Hematopoietic multipotent progenitor cell treated with erythropoietin and hydrocortisone succinate and interleukin-3 and kit ligand, for 17 days (in vitro differentiated cells): ENCODE measurements around the gene KIRREL3.
"Not testable (repeated sequence)": the region's sequence is repeated elsewhere in the genome, so short reads cannot be mapped to it uniquely, and the experiment has no call there.

Experiments
- DNase-seq: peaks from one replicate; pipeline ENCODE4 v3.0.0-alpha.2; 2015; ENCODE audit warnings: low spot score

KIRREL3 gene

DNA sequence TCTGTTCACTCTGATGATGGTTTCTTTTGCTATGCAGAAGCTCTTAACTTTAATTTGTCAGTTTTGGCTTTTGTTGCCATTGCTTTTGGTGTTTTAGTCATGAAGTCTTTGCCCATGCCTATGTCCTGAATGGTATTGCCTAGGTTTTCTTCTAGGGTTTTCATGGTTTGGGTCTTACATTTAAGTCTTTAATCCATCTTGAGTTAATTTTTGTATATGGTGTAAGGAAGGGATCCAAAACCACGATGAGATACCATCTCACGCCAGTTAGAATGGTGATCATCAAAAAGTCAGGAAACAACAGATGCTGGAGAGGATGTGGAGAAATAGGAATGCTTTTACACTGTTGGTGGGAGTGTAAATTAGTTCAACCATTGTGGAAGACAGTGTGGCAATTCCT lies 48.0 kb downstream of the KIRREL3 start:
- not testable (repeated sequence) for DNase-seq

- DNase-seq = no peak
These were observed 49.1 kb downstream of the KIRREL3 start for GRCh38 chr11:126951465-126951864.

GRCh38 chr11:126949066-126949891 lies 51.3 kb downstream of the KIRREL3 start:
- no peak for DNase-seq

GRCh38 chr11:126948563-126948962 lies 52.0 kb downstream of the KIRREL3 start:
- DNase-seq = no peak

DNA sequence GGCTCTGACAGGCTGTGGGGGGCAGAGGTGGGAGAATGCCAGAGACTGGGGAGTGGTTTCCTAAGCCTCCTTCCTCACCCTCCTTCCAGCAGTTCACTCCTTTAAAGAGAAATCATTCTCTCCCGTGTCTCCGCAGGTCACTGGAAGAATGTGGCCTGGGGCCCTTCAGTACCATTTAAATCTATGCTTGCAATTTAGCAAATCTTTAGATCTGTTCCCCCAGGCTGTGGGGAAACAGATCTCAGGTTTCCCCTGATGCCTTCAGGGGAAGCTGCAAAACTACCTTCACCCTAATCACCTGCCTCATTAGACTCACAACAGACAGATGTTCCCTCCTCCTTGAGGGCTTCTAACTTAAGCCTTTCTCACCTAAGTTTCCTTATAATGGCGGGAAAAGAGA lies 55.3 kb downstream of the KIRREL3 start:
- DNase-seq = no peak

- DNase-seq = no peak
These were observed 57.3 kb downstream of the KIRREL3 start for GRCh38 chr11:126943316-126943715.

DNA sequence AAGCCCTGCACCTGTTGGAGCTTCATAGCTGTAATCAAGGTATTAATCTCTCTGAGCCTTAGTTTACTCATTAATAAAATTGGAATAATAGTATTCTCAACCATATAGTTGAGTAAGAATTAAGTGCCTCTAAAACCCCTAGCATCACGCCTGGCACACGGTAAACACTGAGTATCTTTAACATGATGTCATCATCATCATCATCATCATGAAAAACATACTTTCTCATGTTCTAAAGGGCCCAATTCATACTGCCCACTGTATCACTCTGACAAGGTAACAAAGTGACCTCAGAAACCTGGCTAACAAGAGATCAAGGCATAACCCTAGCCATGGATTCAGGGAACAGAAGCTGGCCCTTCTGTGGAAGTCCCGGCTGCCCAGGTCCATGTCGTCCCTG lies 58.4 kb downstream of the KIRREL3 start:
- no peak for DNase-seq

GRCh38 chr11:126939552-126939951 lies 61.0 kb downstream of the KIRREL3 start:
- no peak for DNase-seq

- no peak for DNase-seq
These were observed 61.9 kb downstream of the KIRREL3 start for GRCh38 chr11:126938718-126939117.

DNA sequence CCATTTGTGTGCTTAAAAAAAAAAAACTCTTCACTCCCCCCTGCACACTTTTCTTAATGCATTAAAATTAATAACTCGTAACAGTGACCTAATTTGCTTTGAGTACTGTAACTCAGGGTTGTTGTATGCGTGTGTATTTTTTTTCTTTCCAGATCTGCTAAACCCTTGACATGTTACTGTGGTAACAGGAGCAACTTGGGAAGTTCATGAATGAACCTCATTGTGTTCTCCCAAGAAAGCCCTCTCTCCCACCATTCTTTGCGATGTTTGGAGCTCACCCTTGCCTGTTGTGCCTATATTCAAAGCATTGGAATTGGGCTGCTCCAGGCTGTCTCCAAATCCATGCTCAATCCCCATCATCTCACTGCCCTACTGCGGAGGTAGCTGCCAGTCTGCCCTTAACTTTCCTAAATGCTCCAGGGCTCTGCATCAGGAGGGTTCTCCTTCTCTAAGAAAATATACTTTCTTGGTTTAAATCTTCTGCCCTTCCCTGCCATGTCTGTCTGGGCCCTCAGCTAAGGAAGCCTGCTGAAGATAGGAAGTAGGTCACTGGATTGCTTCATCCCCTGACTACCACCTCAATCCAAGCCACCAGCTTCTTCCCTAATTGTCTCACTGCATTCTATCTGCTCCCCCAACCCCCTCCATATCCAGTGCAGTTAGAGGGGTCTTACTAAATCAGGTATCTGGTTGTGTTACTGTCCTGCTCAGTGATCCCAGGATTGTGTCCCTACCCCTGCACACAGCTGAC lies 70.3 kb downstream of the KIRREL3 start:
- no peak for DNase-seq

- no peak for DNase-seq
These were observed 71.2 kb downstream of the KIRREL3 start for GRCh38 chr11:126929179-126930061.

- DNase-seq = no peak
These were observed 72.9 kb downstream of the KIRREL3 start for GRCh38 chr11:126927623-126928022.

DNA sequence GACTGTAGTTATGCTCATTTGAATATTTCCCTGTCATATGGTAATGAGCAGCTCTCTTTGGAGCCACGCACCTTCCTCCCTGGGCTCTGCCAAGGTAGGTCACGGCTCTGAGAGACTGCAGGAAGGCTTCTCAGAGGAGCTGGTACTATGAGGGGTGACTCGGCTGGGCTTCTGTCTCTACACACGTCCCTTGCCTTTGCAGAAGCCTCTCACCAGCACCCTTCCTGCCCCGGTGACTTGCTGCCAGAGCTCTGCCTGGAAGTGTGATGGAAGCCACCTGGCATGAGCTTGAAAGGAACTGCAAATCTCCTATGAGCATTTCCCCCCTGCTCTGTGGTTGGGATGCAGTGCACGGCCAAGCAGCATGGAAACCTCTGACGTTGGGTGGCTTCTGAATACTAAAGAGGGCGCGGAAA lies 74.2 kb downstream of the KIRREL3 start:
- no peak for DNase-seq

DNA sequence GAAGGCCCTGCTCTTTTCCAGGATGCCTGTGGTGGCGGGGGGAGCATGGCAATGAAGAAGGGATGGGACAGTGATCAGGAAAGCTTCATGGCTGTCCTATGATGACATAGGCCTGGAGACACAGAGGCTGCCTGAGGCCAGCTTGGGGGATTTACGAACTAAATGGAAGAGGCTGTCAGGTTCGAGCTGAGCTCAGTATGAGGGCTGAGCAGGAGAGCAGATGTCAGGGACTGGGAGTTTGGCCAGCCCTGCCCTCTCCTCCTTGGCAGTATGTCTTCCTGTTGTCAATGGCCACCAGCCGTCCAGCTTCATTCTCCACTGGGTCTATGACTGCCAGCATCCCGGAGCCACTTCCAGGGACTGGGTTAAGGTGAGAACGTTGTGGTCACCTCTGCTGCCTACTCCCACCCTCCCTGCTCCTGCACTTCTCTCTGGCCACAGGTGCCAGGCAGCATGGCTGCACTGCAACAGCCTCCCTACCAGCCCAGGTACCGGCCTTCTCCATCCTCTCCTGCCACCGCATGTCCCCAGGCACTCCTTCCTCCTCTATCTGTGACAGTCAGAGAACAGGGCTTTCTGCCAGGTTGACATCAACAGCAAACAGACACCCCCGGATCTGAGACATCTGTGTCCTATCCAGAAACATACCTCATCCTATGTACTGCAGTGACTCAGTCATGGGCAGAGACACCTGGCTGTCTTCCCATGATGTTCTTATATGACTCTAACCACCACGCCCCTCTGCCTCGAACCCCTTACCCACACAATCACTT lies 75.1 kb downstream of the KIRREL3 start:
- DNase-seq = no peak

DNA sequence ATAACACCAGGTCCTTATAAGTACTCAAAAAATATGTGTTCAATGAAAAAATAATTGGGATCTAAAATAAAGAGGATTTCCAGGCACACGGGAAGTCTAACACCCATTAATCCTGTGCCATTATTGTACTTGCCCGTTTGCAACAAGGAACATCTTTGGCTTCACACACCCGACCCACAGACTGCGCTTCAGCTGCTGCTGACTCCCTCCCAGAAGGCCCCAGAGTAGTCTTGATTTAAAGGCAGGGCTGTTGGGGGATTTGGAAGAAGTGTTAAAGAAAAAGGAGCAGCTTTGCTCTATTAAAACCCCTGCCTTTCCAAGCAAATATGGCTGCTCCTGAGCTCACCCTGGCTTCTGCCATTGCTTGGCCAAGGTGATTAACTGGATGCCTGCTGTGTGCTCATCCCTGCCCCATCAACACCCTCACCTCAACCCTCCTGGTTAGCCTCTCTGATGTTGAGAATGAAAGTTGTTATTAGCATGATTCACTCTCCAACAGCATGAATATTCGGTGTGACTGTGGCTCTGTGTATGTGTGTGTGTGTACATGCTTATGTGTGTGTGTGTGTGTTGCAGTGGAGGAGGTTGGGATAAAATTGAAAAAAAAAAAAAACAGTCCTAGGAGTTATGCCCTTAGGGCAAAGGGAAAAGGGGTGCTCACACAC lies 76.1 kb downstream of the KIRREL3 start:
- no peak for DNase-seq

GRCh38 chr11:126920833-126921232 lies 79.7 kb downstream of the KIRREL3 start:
- no peak for DNase-seq

DNA sequence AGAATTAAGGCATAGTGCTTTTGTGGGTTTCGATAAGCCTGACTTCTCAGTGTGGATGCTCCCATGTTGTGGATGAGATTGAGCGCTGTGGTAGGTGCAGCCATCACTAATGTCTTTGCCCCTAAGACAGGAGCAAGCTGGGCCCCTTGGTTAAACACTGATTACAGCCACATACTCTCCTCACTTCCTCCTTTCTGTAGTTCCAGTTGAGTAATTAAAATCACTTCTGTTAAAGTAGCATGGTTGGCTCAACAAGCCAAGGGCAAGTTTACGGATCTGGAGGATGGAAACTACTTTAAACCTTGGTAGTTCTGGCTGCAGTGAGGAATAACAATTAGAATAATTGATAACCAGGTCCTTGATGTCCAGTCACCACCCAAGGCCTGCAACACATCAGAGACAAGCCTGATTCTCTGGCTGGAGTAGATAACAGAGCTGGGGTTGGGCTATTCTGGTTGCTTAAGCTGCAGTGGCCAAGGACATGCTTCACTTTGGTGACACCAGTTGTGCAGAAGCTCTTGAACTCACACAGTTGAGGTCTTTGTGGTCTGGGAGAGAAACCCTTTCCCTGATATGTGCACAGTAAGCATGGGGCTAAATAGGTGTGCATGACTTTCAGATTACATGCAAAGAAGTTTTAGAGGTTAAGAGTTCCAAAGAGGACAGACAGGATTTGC lies 81.3 kb downstream of the KIRREL3 start:
- no peak for DNase-seq

GRCh38 chr11:126918556-126918955 lies 82.0 kb downstream of the KIRREL3 start:
- no peak for DNase-seq

DNA sequence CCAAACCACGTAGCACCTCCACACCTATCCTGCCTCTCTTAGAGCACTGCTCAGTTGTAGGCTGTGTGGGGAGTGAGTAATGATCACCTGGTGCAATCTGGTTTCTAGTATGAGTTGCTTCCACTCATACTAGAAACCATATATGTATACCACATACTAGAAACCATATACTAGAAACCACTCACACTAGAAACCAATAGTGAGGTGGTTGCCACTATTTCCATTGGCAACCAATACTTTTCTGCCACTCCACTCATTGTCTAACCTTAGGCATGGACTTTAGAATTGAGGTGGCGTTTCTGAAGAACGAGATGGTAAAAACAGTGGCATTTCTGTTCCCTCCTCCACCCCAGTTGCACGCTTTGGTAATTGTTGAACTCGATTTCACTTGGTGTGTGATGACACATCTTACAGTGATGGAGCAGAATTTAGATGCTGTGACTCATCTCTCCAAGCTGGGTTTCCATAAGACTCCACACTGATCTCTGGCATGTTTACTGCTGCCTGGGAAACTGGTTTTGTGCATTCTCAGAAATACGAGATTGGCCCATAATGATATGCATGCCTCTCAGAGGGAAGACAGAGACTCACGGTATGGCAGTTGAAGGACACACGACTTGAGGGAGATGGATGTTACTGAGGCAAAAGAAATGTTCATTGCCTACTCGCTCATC lies 82.9 kb downstream of the KIRREL3 start:
- DNase-seq = no peak

DNA sequence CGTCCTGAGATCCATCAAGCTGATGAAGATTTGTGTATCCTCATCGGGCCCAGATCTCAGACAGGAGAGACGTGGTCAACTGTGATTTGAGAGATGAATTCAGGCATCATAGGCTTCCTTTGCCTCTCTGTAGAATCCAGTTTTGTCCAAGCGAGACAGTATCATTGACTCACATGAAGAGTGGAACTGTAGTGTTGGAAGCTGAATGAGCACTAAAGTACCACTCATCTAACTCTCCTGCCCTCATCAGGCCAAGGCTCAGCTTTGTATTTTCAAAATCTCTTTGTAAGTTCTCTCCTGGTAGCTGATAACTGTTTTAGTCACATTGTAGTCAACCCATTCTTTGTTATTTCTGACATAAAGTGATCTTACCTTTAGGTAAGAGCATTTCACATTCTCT lies 85.1 kb downstream of the KIRREL3 start:
- DNase-seq = no peak
